H9 (cell line): ENCODE measurements around the gene CHD6. TPM values are rescaled to one million over a fixed set of nuclear protein-coding genes. Genes with fewer than 3 reads are reported as not detected.

Source experiments
- DNase-seq: peaks from one replicate; pipeline ENCODE4 v3.0.0-alpha.2; 2017
- H2AFZ ChIP-seq: one replicate; pipeline ENCODE4 v1.6.1; 2013; ENCODE audit warnings: mild to moderate bottlenecking, low read length, control low read depth, moderate library complexity
- H2AK5ac ChIP-seq: 2 replicates; pipeline ENCODE4 v1.6.1; 2013; ENCODE audit warnings: low read length, control low read depth, mixed read lengths; ENCODE audit not compliant: insufficient read length
- H2BK120ac ChIP-seq: one replicate; pipeline ENCODE4 v1.6.1; 2013; ENCODE audit warnings: low read depth, mild to moderate bottlenecking, low read length, control low read depth, inconsistent platforms; ENCODE audit not compliant: poor library complexity, severe bottlenecking
- H2BK12ac ChIP-seq: 2 replicates; pipeline ENCODE4 v1.6.1; 2013; ENCODE audit warnings: low read length, control low read depth, mixed read lengths, low read depth; ENCODE audit not compliant: insufficient read length
- H2BK15ac ChIP-seq: 2 replicates; pipeline ENCODE4 v1.6.1; 2013; ENCODE audit warnings: low read depth, low read length, control low read depth
- H2BK20ac ChIP-seq: one replicate; pipeline ENCODE4 v1.6.1; 2013; ENCODE audit warnings: low read depth, mild to moderate bottlenecking, low read length, control low read depth, inconsistent platforms; ENCODE audit not compliant: poor library complexity, severe bottlenecking
- H2BK5ac ChIP-seq: 2 replicates; pipeline ENCODE4 v1.6.1; 2013; ENCODE audit warnings: low read length, control low read depth, mixed read lengths; ENCODE audit not compliant: insufficient read length
- H3K14ac ChIP-seq: 2 replicates; pipeline ENCODE4 v1.6.1; 2013; ENCODE audit warnings: low read length, control low read depth; ENCODE audit not compliant: insufficient read depth
- H3K18ac ChIP-seq: 2 replicates; pipeline ENCODE4 v1.6.1; 2013; ENCODE audit warnings: low read depth, mild to moderate bottlenecking, mixed read lengths, low read length, control low read depth; ENCODE audit not compliant: insufficient read length
- H3K23ac ChIP-seq: 2 replicates; pipeline ENCODE4 v1.6.1; 2013; ENCODE audit warnings: low read length, control low read depth, mixed read lengths, low read depth; ENCODE audit not compliant: insufficient read length
- H3K23me2 ChIP-seq: 2 replicates; pipeline ENCODE4 v1.6.1; 2013; ENCODE audit warnings: low read depth, mild to moderate bottlenecking, mixed read lengths, low read length, control low read depth; ENCODE audit not compliant: insufficient read length, poor library complexity, severe bottlenecking
- H3K27ac ChIP-seq: 2 replicates; pipeline ENCODE4 v1.5.1; 2013; ENCODE audit warnings: low read length, control low read depth, mixed read lengths, low read depth; ENCODE audit not compliant: insufficient read length
- H3K27me3 ChIP-seq: 2 replicates; pipeline ENCODE4 v1.6.1; 2013; ENCODE audit warnings: low read length, control low read depth, inconsistent platforms; ENCODE audit not compliant: insufficient read depth
- H3K4ac ChIP-seq: 2 replicates; pipeline ENCODE4 v1.6.1; 2013; ENCODE audit warnings: low read depth, mild to moderate bottlenecking, control low read depth, inconsistent platforms, low read length, moderate library complexity
- H3K4me1 ChIP-seq: 2 replicates; pipeline ENCODE4 v1.6.1; 2013; ENCODE audit warnings: low read length, control low read depth, inconsistent platforms; ENCODE audit not compliant: insufficient read depth
- H3K4me2 ChIP-seq: 2 replicates; pipeline ENCODE4 v1.6.1; 2013; ENCODE audit warnings: low read length, control low read depth, mixed read lengths; ENCODE audit not compliant: insufficient read length, insufficient read depth
- H3K56ac ChIP-seq: 2 replicates; pipeline ENCODE4 v1.6.1; 2013; ENCODE audit warnings: low read depth, mild to moderate bottlenecking, mixed read lengths, low read length, control low read depth; ENCODE audit not compliant: insufficient read length
- H3K79me1 ChIP-seq: 2 replicates; pipeline ENCODE4 v1.6.1; 2013; ENCODE audit warnings: low read depth, mild to moderate bottlenecking, moderate library complexity, low read length, control low read depth, inconsistent platforms; ENCODE audit not compliant: insufficient read depth, poor library complexity, severe bottlenecking
- H3K79me2 ChIP-seq: 2 replicates; pipeline ENCODE4 v1.6.1; 2013; ENCODE audit warnings: low read length, control low read depth, inconsistent platforms; ENCODE audit not compliant: insufficient read depth
- H3K9ac ChIP-seq: 2 replicates; pipeline ENCODE4 v1.6.1; 2013; ENCODE audit warnings: low read length, control low read depth, mixed read lengths; ENCODE audit not compliant: insufficient read length; ENCODE audit errors: extremely low read depth
- H3K9me3 ChIP-seq: one replicate; pipeline ENCODE4 v1.6.1; 2013; ENCODE audit warnings: low read depth, low read length, inconsistent platforms; ENCODE audit not compliant: control insufficient read depth
- H3T11ph ChIP-seq: one replicate; pipeline ENCODE4 v1.6.1; 2013; ENCODE audit warnings: mild to moderate bottlenecking, low read length, control low read depth, inconsistent platforms
- H4K20me1 ChIP-seq: one replicate; pipeline ENCODE4 v1.6.1; 2013; ENCODE audit not compliant: control insufficient read depth, insufficient read length, insufficient read depth
- H4K5ac ChIP-seq: 2 replicates; pipeline ENCODE4 v1.6.1; 2013; ENCODE audit warnings: low read depth, mild to moderate bottlenecking, mixed read lengths, low read length, control low read depth; ENCODE audit not compliant: insufficient read length
- H4K8ac ChIP-seq: replicated peaks from 2 replicates; pipeline ENCODE4 v1.6.1; 2013; ENCODE audit warnings: low read length, control low read depth, mixed read lengths, low read depth; ENCODE audit not compliant: insufficient read length
- H4K91ac ChIP-seq: 2 replicates; pipeline ENCODE4 v1.6.1; 2013; ENCODE audit warnings: low read depth, mild to moderate bottlenecking, moderate library complexity, mixed read lengths, low read length, control low read depth; ENCODE audit not compliant: insufficient read length
- H3K27ac Mint-ChIP-seq, 3 experiments: 2 replicates in 2 of 3; 3 replicates in 1 of 3; pipeline ENCODE4 v1.8.0; 2020 to 2021; ENCODE audit warnings: mixed read lengths in 3 of 3, mild to moderate bottlenecking in 1 of 3, moderate library complexity in 1 of 3
- H3K27me3 Mint-ChIP-seq: 2 replicates; pipeline ENCODE4 v1.8.0; 2021; ENCODE audit warnings: low read depth, mild to moderate bottlenecking, moderate library complexity, mixed read lengths
- H3K36me3 Mint-ChIP-seq, 3 experiments: 2 replicates in 2 of 3; 3 replicates in 1 of 3; pipeline ENCODE4 v1.8.0; 2020 to 2021; ENCODE audit warnings: low read depth in 3 of 3, mixed read lengths in 3 of 3; ENCODE audit not compliant: insufficient read depth in 1 of 3
- H3K4me1 Mint-ChIP-seq, 2 experiments: 2 replicates each; pipeline ENCODE4 v1.8.0; 2020; ENCODE audit warnings: mixed read lengths in 2 of 2
- H3K4me3 Mint-ChIP-seq, 2 experiments: 2 replicates in 1 of 2; 3 replicates in 1 of 2; pipeline ENCODE4 v1.8.0; 2020 to 2021; ENCODE audit warnings: mild to moderate bottlenecking in 2 of 2, mixed read lengths in 2 of 2, moderate library complexity in 1 of 2
- H3K9me3 Mint-ChIP-seq, 2 experiments: 2 replicates in 1 of 2; 3 replicates in 1 of 2; pipeline ENCODE4 v1.8.0; 2020; ENCODE audit warnings: mild to moderate bottlenecking in 2 of 2, mixed read lengths in 2 of 2, moderate library complexity in 1 of 2
- WGBS: extraction: QIAGEN DNeasy Blood & Tissue Kit; methylation state at CpG from one replicate; pipeline ENCODE4 v1.1.7; 2013; ENCODE audit warnings: missing lambda C conversion rate, low lambda C conversion rate, mixed read lengths; ENCODE audit not compliant: insufficient read length; ENCODE audit errors: extremely low coverage; 5-methylcytosine and 5-hydroxymethylcytosine counted together
- total RNA-seq: library from RNA; stranded (reverse); gene quantifications from 2 replicates; pipeline ENCODE4 v1.2.1, GENCODE V29; 2021
- TF ChIP-seq, protein P1 (sequence below): fragments of 200-600 bp; sonication (generic); conservative IDR thresholded peaks from 3 replicates; pipeline ENCODE4 v1.8.0; 2021; ENCODE audit warnings: antibody characterized with exemption, mild to moderate bottlenecking

Gene CHD6
- total RNA-seq, 1 experiment from 2014 or later: 51.5 TPM

DNA sequence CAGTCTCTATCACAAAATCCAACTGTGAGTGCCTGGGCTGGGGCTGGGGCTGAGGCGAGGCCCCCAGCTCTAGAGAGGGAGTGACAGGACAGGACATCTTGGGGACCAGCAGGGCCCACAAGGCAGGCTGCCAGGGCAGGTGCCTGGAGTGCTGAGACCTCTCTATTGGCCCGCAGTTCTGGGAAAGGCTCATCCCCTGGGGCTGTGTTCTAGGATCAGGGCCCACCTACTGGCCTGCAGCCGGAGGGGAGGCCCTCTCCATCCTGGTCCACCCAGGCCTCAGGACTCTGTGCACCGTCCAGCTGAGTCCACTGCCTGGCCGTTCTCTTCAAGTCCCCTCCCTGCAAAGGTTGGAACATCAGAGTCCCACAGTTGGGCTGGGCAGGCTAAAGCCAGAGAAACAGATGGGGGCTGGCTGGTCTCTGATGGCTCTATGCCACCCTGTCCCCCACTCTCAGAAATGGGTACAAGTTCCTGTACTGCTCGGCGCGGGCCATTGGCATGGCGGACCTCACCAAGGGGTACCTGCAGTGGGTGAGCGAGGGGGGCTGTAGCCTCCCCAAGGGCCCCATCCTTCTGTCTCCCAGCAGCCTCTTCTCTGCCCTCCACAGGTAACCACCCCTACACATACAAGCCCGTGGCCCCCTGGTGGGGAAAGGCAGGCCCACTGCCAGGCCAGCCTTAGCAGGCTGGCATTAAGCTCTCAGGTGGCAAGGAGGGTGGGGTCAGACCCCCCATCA lies 260.6 kb downstream of the CHD6 start:
- Histone ChIP-seq H3K4me1 (no peaks in the 10 kb centered on the region), H3K23ac (no peak overlapping the region), H2AK5ac (no peak overlapping the region), H3T11ph (no peak overlapping the region), H2BK15ac (no peak overlapping the region), H2BK120ac (no peak overlapping the region), H2BK5ac (no peak overlapping the region), H4K91ac (no peak overlapping the region), H3K27ac (no peak overlapping the region), H2BK20ac (no peak overlapping the region), H3K14ac (no peak overlapping the region), H3K9ac (no peak overlapping the region), H3K56ac (no peak overlapping the region), H2BK12ac (no peak overlapping the region), H3K79me2 (no peaks in the 10 kb centered on the region), H3K23me2 (no peaks in the 10 kb centered on the region), H4K20me1 (no peaks in the 10 kb centered on the region), H4K5ac (no peak overlapping the region), H3K27me3 (no peaks in the 10 kb centered on the region), H3K4me2 (no peak overlapping the region), H2AFZ (no peak overlapping the region), H3K9me3 (no peaks in the 10 kb centered on the region), H3K4ac (no peak overlapping the region), H3K79me1 (no peaks in the 10 kb centered on the region), H4K8ac (no peak overlapping the region), H3K18ac (no peak overlapping the region)
- no peak overlapping the region for H3K4me3 Mint-ChIP-seq
- no peak for DNase-seq
- no peaks in the 10 kb centered on the region; a peak in 1 of 5 replicates for H3K9me3 Mint-ChIP-seq
- no peaks in the 10 kb centered on the region for H3K27me3 Mint-ChIP-seq
- no peak overlapping the region for H3K27ac Mint-ChIP-seq
- no CpG with 5 or more reads among the region's 11 CpGs for WGBS
- peaks cover 0 to 4% (median 3%) of the 10 kb centered on the region in 3 experiments; a peak in 3 of 7 replicates for H3K36me3 Mint-ChIP-seq
- TF ChIP-seq, protein P1, sequence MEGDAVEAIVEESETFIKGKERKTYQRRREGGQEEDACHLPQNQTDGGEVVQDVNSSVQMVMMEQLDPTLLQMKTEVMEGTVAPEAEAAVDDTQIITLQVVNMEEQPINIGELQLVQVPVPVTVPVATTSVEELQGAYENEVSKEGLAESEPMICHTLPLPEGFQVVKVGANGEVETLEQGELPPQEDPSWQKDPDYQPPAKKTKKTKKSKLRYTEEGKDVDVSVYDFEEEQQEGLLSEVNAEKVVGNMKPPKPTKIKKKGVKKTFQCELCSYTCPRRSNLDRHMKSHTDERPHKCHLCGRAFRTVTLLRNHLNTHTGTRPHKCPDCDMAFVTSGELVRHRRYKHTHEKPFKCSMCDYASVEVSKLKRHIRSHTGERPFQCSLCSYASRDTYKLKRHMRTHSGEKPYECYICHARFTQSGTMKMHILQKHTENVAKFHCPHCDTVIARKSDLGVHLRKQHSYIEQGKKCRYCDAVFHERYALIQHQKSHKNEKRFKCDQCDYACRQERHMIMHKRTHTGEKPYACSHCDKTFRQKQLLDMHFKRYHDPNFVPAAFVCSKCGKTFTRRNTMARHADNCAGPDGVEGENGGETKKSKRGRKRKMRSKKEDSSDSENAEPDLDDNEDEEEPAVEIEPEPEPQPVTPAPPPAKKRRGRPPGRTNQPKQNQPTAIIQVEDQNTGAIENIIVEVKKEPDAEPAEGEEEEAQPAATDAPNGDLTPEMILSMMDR: peak; percentile 26; the same call in 1 of the 3 replicates
- 0 out of 4 replicates have a peak, but pooled peaks cover 0 to 3% of the 10 kb centered on the region in 2 experiments for H3K4me1 Mint-ChIP-seq
